Activated CD8-positive, alpha-beta T cell treated with anti-CD3 and anti-CD28 coated beads for 36 hours (primary cell): Measurements from ENCODE around the gene RAB3A. TPM values are rescaled to one million over a fixed set of nuclear protein-coding genes. Genes with fewer than 3 reads are reported as not detected.

Experiments
- ATAC-seq: fragments of 200-7000 bp; cut with Tn5 transposase; one replicate; pipeline ENCODE4 v1.10.0; 2021; ENCODE audit warnings: mild to moderate bottlenecking, moderate library complexity
- CTCF ChIA-PET: fragments of 350-600 bp; sonication (Branson Sonifier 250); formaldehyde crosslinking; loops from one replicate; lab custom pipeline; 2021; ENCODE audit warnings: antibody characterized with exemption; lab: Charles Lee
- POLR2A ChIA-PET: fragments of 350-600 bp; sonication (Branson Sonifier 250); formaldehyde crosslinking; loops from one replicate; lab custom pipeline; 2021; ENCODE audit warnings: antibody characterized with exemption; lab: Charles Lee
- DNase-seq: peaks from one replicate; pipeline ENCODE4 v3.0.0-alpha.2; 2020
- H3K27ac Mint-ChIP-seq: one replicate; pipeline ENCODE4 v1.8.0; 2021; ENCODE audit warnings: mild to moderate bottlenecking, mixed read lengths
- H3K27me3 Mint-ChIP-seq: one replicate; pipeline ENCODE4 v1.8.0; 2021; ENCODE audit warnings: mixed read lengths
- H3K36me3 Mint-ChIP-seq: one replicate; pipeline ENCODE4 v1.8.0; 2021; ENCODE audit warnings: low read depth, mixed read lengths
- H3K4me1 Mint-ChIP-seq: one replicate; pipeline ENCODE4 v1.8.0; 2021; ENCODE audit warnings: low read depth, mixed read lengths
- H3K4me3 Mint-ChIP-seq: one replicate; pipeline ENCODE4 v1.8.0; 2021; ENCODE audit warnings: mild to moderate bottlenecking, moderate library complexity, mixed read lengths
- H3K9me3 Mint-ChIP-seq: one replicate; pipeline ENCODE4 v1.8.0; 2021; ENCODE audit warnings: mixed read lengths
- CTCF ChIP-seq: fragments of 200-600 bp; IDR thresholded peaks from one replicate; pipeline ENCODE4 v1.8.0; 2022; ENCODE audit warnings: antibody characterized with exemption, mild to moderate bottlenecking
- intact Hi-C: fragments of 100-400 bp; cut with micrococcal nuclease; formaldehyde crosslinking; loops from one replicate; pipeline ENCODE4 v1.10.0; 2022
- total RNA-seq, 2 experiments: library from RNA; stranded (reverse); gene quantifications; one replicate each; pipeline ENCODE4 v1.2.3, GENCODE V29; 2021

RAB3A gene
- total RNA-seq, 2 experiments from 2014 or later: 8.9 to 11.3 TPM

- intact Hi-C loops: no loop called here
- Mint-ChIP-seq H3K9me3 (no peaks in the 10 kb centered on the region), H3K36me3 (no peaks in the 10 kb centered on the region), H3K4me1 (peaks cover 26% of the 10 kb centered on the region), H3K4me3 (peak overlapping the region; percentile 10), H3K27ac (no peak overlapping the region), H3K27me3 (peaks cover 60% of the 10 kb centered on the region)
- ChIA-PET CTCF (interaction anchor here (1.5 kb wide), 1 partner anchor 26 kb away, joined by 3 read pairs; no protein-coding TSS in a partner anchor), POLR2A (no interaction called here)
- ATAC-seq: no peak
- no peak for TF ChIP-seq CTCF
- no peak for DNase-seq
These were observed 21.5 kb upstream of the RAB3A start for GRCh38 chr19:18225355-18225701.

GRCh38 chr19:18224525-18225354 is 20.9 kb upstream of the RAB3A start:
- no peak overlapping the region for H3K27ac Mint-ChIP-seq
- POLR2A ChIA-PET: interaction anchor here (0.9 kb wide), 1 partner anchor 116 kb away, joined by 3 read pairs; no protein-coding TSS in a partner anchor
- DNase-seq: peak; percentile 97
- intact Hi-C loops: no loop called here
- TF ChIP-seq CTCF: no peak
- peak overlapping the region; percentile 76 for H3K4me3 Mint-ChIP-seq
- peak; percentile 99 for ATAC-seq
- CTCF ChIA-PET: interaction anchor here (0.9 to 3.1 kb wide), 9 partner anchors 8 to 112 kb away, joined by 3 to 16 read pairs (median 5); no protein-coding TSS in a partner anchor
- peaks cover 59% of the 10 kb centered on the region for H3K27me3 Mint-ChIP-seq
- H3K9me3 Mint-ChIP-seq: no peaks in the 10 kb centered on the region
- no peaks in the 10 kb centered on the region for H3K36me3 Mint-ChIP-seq
- peaks cover 28% of the 10 kb centered on the region for H3K4me1 Mint-ChIP-seq

- intact Hi-C loops: no loop called here
- DNase-seq (peak; percentile 44), ATAC-seq (peak; percentile 10)
- ChIA-PET POLR2A (interaction anchor here (0.9 kb wide), 3 partner anchors 9 to 115 kb away, joined by 3 read pairs; no protein-coding TSS in a partner anchor), CTCF (interaction anchor here (0.7 to 3.1 kb wide), 11 partner anchors 9 to 125 kb away, joined by 3 to 16 read pairs (median 4); partner anchors contain the start of gene MPV17L2)
- no peak for TF ChIP-seq CTCF
- H3K36me3 Mint-ChIP-seq: no peaks in the 10 kb centered on the region
- H3K4me3 Mint-ChIP-seq: peak overlapping the region; percentile 76
- peaks cover 55% of the 10 kb centered on the region for H3K27me3 Mint-ChIP-seq
- H3K4me1 Mint-ChIP-seq: peaks cover 29% of the 10 kb centered on the region
- no peak overlapping the region for H3K27ac Mint-ChIP-seq
- no peaks in the 10 kb centered on the region for H3K9me3 Mint-ChIP-seq
These were observed 20.1 kb upstream of the RAB3A start for GRCh38 chr19:18223860-18224524.

- intact Hi-C loops: no loop called here
- H3K4me3 Mint-ChIP-seq: no peak overlapping the region
- ATAC-seq: no peak
- H3K36me3 Mint-ChIP-seq: no peaks in the 10 kb centered on the region
- H3K9me3 Mint-ChIP-seq: no peaks in the 10 kb centered on the region
- H3K27me3 Mint-ChIP-seq: peaks cover 45% of the 10 kb centered on the region
- peaks cover 26% of the 10 kb centered on the region for H3K4me1 Mint-ChIP-seq
- TF ChIP-seq CTCF: no peak
- ChIA-PET CTCF (interaction anchor here (1.0 to 3.2 kb wide), 4 partner anchors 8 to 30 kb away, joined by 3 to 16 read pairs (median 6); no protein-coding TSS in a partner anchor), POLR2A (interaction anchor here (0.6 to 1.1 kb wide), 2 partner anchors 17 to 53 kb away, joined by 3 to 4 read pairs; no protein-coding TSS in a partner anchor)
- no peak overlapping the region for H3K27ac Mint-ChIP-seq
- no peak for DNase-seq
These were observed 18.2 kb upstream of the RAB3A start for GRCh38 chr19:18221815-18222725.
